Activated CD4-positive, alpha-beta memory T cell treated with anti-CD3 and anti-CD28 coated beads for 36 hours (primary cell): Measurements from ENCODE around the gene GABRR1. TPM values are rescaled to one million over a fixed set of nuclear protein-coding genes. Genes with fewer than 3 reads are reported as not detected.

Experiments used
- CTCF ChIA-PET: fragments of 350-600 bp; sonication (Branson Sonifier 250); formaldehyde crosslinking; loops from one replicate; lab custom pipeline; 2021; ENCODE audit warnings: antibody characterized with exemption, inconsistent platforms; lab: Charles Lee
- POLR2A ChIA-PET: fragments of 350-600 bp; sonication (Branson Sonifier 250); formaldehyde crosslinking; loops from one replicate; lab custom pipeline; 2021; ENCODE audit warnings: antibody characterized with exemption; lab: Charles Lee
- DNase-seq: peaks from one replicate; pipeline ENCODE4 v3.0.0-alpha.2; 2020
- H3K27ac Mint-ChIP-seq: one replicate; pipeline ENCODE4 v1.8.0; 2021; ENCODE audit warnings: mixed read lengths
- H3K27me3 Mint-ChIP-seq: one replicate; pipeline ENCODE4 v1.8.0; 2021; ENCODE audit warnings: mixed read lengths
- H3K36me3 Mint-ChIP-seq: one replicate; pipeline ENCODE4 v1.8.0; 2021; ENCODE audit warnings: mixed read lengths
- H3K4me1 Mint-ChIP-seq: one replicate; pipeline ENCODE4 v1.8.0; 2021; ENCODE audit warnings: low read depth, mixed read lengths
- H3K4me3 Mint-ChIP-seq: one replicate; pipeline ENCODE4 v1.8.0; 2021; ENCODE audit warnings: mild to moderate bottlenecking, mixed read lengths
- H3K9me3 Mint-ChIP-seq: one replicate; pipeline ENCODE4 v1.8.0; 2021; ENCODE audit warnings: mixed read lengths
- intact Hi-C: fragments of 100-400 bp; cut with micrococcal nuclease; formaldehyde crosslinking; loops from one replicate; pipeline ENCODE4 v1.15.1; 2023
- total RNA-seq, 2 experiments: library from RNA; stranded (reverse); gene quantifications; one replicate each; pipeline ENCODE4 v1.2.3, GENCODE V29; 2021

Gene GABRR1
- total RNA-seq = not detected

GRCh38 chr6:89217299-89217910, at the start of gene GABRR1:
GABRR1 (minus strand) TSS chr6:89217358; CDS start chr6:89217322, 36 bp downstream.
- CTCF ChIA-PET = no interaction called here

GRCh38 chr6:89264296-89264695, 47.1 kb upstream of the GABRR1 start:
- Mint-ChIP-seq H3K9me3 (no peaks in the 10 kb centered on the region), H3K27ac (no peak overlapping the region), H3K36me3 (no peaks in the 10 kb centered on the region), H3K4me3 (no peak overlapping the region), H3K4me1 (no peaks in the 10 kb centered on the region), H3K27me3 (no peaks in the 10 kb centered on the region)
- intact Hi-C loops = no loop called here
- ChIA-PET POLR2A (no interaction called here), CTCF (no interaction called here)
- DNase-seq = no peak

More at GRCh38 chr6:89217299-89217910, at the start of gene GABRR1:
- POLR2A ChIA-PET = no interaction called here
- intact Hi-C loops = no loop called here
- DNase-seq = no peak
- no peak within 1 kb of the TSS for H3K4me3 Mint-ChIP-seq
- H3K9me3 Mint-ChIP-seq = no peaks in the 10 kb centered on the region
- H3K27ac Mint-ChIP-seq = no peak within 1 kb of the TSS
- no peaks in the 10 kb centered on the region for H3K36me3 Mint-ChIP-seq
- no peaks in the 10 kb centered on the region for H3K27me3 Mint-ChIP-seq
- H3K4me1 Mint-ChIP-seq = no peaks in the 10 kb centered on the region

- Mint-ChIP-seq H3K27me3 (no peaks in the 10 kb centered on the region), H3K9me3 (no peaks in the 10 kb centered on the region), H3K4me1 (no peaks in the 10 kb centered on the region), H3K4me3 (no peak overlapping the region), H3K27ac (no peak overlapping the region), H3K36me3 (no peaks in the 10 kb centered on the region)
- no peak for DNase-seq
- intact Hi-C loops = no loop called here
- ChIA-PET POLR2A (no interaction called here), CTCF (interaction anchor here (1.2 kb wide), 1 partner anchor 20 kb away, joined by 4 read pairs; no protein-coding TSS in a partner anchor)
Measured at GRCh38 chr6:89260832-89261231, 43.7 kb upstream of the GABRR1 start.

GRCh38 chr6:89260310-89260709, 43.2 kb upstream of the GABRR1 start:
- H3K27ac Mint-ChIP-seq = no peak overlapping the region
- POLR2A ChIA-PET = no interaction called here

GRCh38 chr6:89258912-89259311, 41.8 kb upstream of the GABRR1 start:
- DNase-seq = no peak
- Mint-ChIP-seq H3K9me3 (no peaks in the 10 kb centered on the region), H3K27ac (no peak overlapping the region), H3K27me3 (no peaks in the 10 kb centered on the region), H3K4me3 (no peak overlapping the region), H3K36me3 (no peaks in the 10 kb centered on the region), H3K4me1 (no peaks in the 10 kb centered on the region)
- ChIA-PET POLR2A (interaction anchor here (0.6 kb wide), 1 partner anchor 63 kb away, joined by 3 read pairs; no protein-coding TSS in a partner anchor), CTCF (interaction anchor here (0.7 kb wide), 1 partner anchor 251 kb away, joined by 6 read pairs; no protein-coding TSS in a partner anchor)
- intact Hi-C loops = no loop called here

More at GRCh38 chr6:89260310-89260709, 43.2 kb upstream of the GABRR1 start:
- CTCF ChIA-PET = interaction anchor here (1.2 kb wide), 1 partner anchor 19 kb away, joined by 4 read pairs; no protein-coding TSS in a partner anchor
- no peaks in the 10 kb centered on the region for H3K36me3 Mint-ChIP-seq
- H3K4me3 Mint-ChIP-seq = no peak overlapping the region
- DNase-seq = no peak
- H3K27me3 Mint-ChIP-seq = no peaks in the 10 kb centered on the region
- intact Hi-C loops = no loop called here
- H3K4me1 Mint-ChIP-seq = no peaks in the 10 kb centered on the region
- H3K9me3 Mint-ChIP-seq = no peaks in the 10 kb centered on the region

GRCh38 chr6:89257781-89258180, 40.6 kb upstream of the GABRR1 start:
- Mint-ChIP-seq H3K27ac (no peak overlapping the region), H3K36me3 (no peaks in the 10 kb centered on the region), H3K4me3 (no peak overlapping the region), H3K27me3 (no peaks in the 10 kb centered on the region), H3K9me3 (no peaks in the 10 kb centered on the region), H3K4me1 (no peaks in the 10 kb centered on the region)
- ChIA-PET POLR2A (no interaction called here), CTCF (no interaction called here)
- intact Hi-C loops = no loop called here
- no peak for DNase-seq

GRCh38 chr6:89257346-89257745, 40.2 kb upstream of the GABRR1 start:
- no peak overlapping the region for H3K4me3 Mint-ChIP-seq
- no peaks in the 10 kb centered on the region for H3K9me3 Mint-ChIP-seq
- intact Hi-C loops = no loop called here
- H3K4me1 Mint-ChIP-seq = no peaks in the 10 kb centered on the region
- ChIA-PET POLR2A (no interaction called here), CTCF (no interaction called here)
- H3K27me3 Mint-ChIP-seq = no peaks in the 10 kb centered on the region
- H3K36me3 Mint-ChIP-seq = no peaks in the 10 kb centered on the region
- no peak for DNase-seq
- H3K27ac Mint-ChIP-seq = no peak overlapping the region

GRCh38 chr6:89255417-89255816, 38.3 kb upstream of the GABRR1 start:
- DNase-seq = no peak
- no peak overlapping the region for H3K27ac Mint-ChIP-seq
- H3K9me3 Mint-ChIP-seq = no peaks in the 10 kb centered on the region
- ChIA-PET CTCF (no interaction called here), POLR2A (no interaction called here)
- intact Hi-C loops = no loop called here
- no peaks in the 10 kb centered on the region for H3K27me3 Mint-ChIP-seq
- H3K4me1 Mint-ChIP-seq = no peaks in the 10 kb centered on the region
- no peak overlapping the region for H3K4me3 Mint-ChIP-seq
- H3K36me3 Mint-ChIP-seq = no peaks in the 10 kb centered on the region

- Mint-ChIP-seq H3K4me3 (no peak overlapping the region), H3K9me3 (no peaks in the 10 kb centered on the region), H3K27me3 (no peaks in the 10 kb centered on the region), H3K4me1 (no peaks in the 10 kb centered on the region), H3K27ac (no peak overlapping the region), H3K36me3 (no peaks in the 10 kb centered on the region)
- ChIA-PET POLR2A (no interaction called here), CTCF (interaction anchor here (0.9 kb wide), 2 partner anchors 10 to 272 kb away, joined by 3 to 4 read pairs; no protein-coding TSS in a partner anchor)
- DNase-seq = no peak
- intact Hi-C loops = no loop called here
Measured at GRCh38 chr6:89254569-89254968, 37.4 kb upstream of the GABRR1 start.

GRCh38 chr6:89252907-89253306, 35.7 kb upstream of the GABRR1 start:
- no peak overlapping the region for H3K4me3 Mint-ChIP-seq
- H3K27ac Mint-ChIP-seq = no peak overlapping the region
- H3K4me1 Mint-ChIP-seq = no peaks in the 10 kb centered on the region
- intact Hi-C loops = no loop called here
- ChIA-PET CTCF (no interaction called here), POLR2A (no interaction called here)
- no peaks in the 10 kb centered on the region for H3K36me3 Mint-ChIP-seq
- no peaks in the 10 kb centered on the region for H3K27me3 Mint-ChIP-seq
- no peaks in the 10 kb centered on the region for H3K9me3 Mint-ChIP-seq
- DNase-seq = no peak

- no peak for DNase-seq
Measured at GRCh38 chr6:89251976-89252375, 34.8 kb upstream of the GABRR1 start.

GRCh38 chr6:89251170-89251569, 34.0 kb upstream of the GABRR1 start:
- CTCF ChIA-PET = no interaction called here
- H3K9me3 Mint-ChIP-seq = no peaks in the 10 kb centered on the region
- H3K27me3 Mint-ChIP-seq = no peaks in the 10 kb centered on the region
- POLR2A ChIA-PET = no interaction called here
- H3K36me3 Mint-ChIP-seq = no peaks in the 10 kb centered on the region
- H3K4me1 Mint-ChIP-seq = no peaks in the 10 kb centered on the region
- DNase-seq = no peak
- intact Hi-C loops = no loop called here
- no peak overlapping the region for H3K4me3 Mint-ChIP-seq
- no peak overlapping the region for H3K27ac Mint-ChIP-seq

More at GRCh38 chr6:89251976-89252375, 34.8 kb upstream of the GABRR1 start:
- intact Hi-C loops = no loop called here
- no peak overlapping the region for H3K27ac Mint-ChIP-seq
- H3K9me3 Mint-ChIP-seq = no peaks in the 10 kb centered on the region
- no peaks in the 10 kb centered on the region for H3K36me3 Mint-ChIP-seq
- no peaks in the 10 kb centered on the region for H3K27me3 Mint-ChIP-seq
- no peaks in the 10 kb centered on the region for H3K4me1 Mint-ChIP-seq
- POLR2A ChIA-PET = no interaction called here
- CTCF ChIA-PET = no interaction called here
- no peak overlapping the region for H3K4me3 Mint-ChIP-seq

GRCh38 chr6:89250239-89250638, 33.1 kb upstream of the GABRR1 start:
- no peak for DNase-seq
- H3K4me3 Mint-ChIP-seq = no peak overlapping the region
- ChIA-PET POLR2A (no interaction called here), CTCF (no interaction called here)
- intact Hi-C loops = no loop called here
- no peaks in the 10 kb centered on the region for H3K9me3 Mint-ChIP-seq
- no peaks in the 10 kb centered on the region for H3K4me1 Mint-ChIP-seq
- no peaks in the 10 kb centered on the region for H3K27me3 Mint-ChIP-seq
- H3K36me3 Mint-ChIP-seq = no peaks in the 10 kb centered on the region
- no peak overlapping the region for H3K27ac Mint-ChIP-seq
